ENCODE measurements around the gene KDM2B. TPM values are rescaled to one million over a fixed set of nuclear protein-coding genes. Genes with fewer than 3 reads are reported as not detected.

KDM2B gene
- total and polyA plus RNA-seq, 2 of the 8 experiments (the other 6 are each of a cell fraction or from before 2014, with no cell fraction given): 111 to 162 TPM

DNA sequence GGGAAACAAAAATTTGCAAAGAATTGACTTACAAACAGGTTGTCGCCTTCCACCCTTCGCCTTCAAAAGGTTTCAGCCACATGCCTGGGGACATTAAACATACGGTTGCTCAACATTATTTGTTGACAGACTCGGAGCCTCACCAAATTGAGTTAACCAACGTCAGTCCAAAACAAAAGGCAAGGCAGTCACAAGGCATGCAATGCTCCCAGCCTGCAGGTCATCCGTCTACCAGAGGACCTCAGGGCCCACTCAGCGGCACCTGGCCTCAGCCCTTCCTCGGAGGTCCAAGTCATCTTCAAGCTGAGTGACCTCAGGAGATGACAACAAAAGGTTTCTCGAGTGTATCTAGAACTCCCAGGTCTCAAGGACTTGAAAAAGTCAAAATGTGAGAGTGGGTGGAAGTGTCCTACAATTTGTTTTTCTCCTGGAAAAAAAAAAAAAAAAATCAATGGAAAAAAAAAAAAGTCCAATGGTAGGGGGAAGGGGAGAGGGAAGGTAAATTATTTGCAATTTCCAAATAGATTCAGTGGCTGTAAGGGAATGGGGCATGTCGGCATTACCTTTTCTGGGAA, 64.3 kb downstream of the KDM2B start (continued):
- TF ChIP-seq CHD7 (IDR thresholded peaks at IDR 0.05; ENCODE audit: insufficient replicate concordance, low read length) (no peak), POLR2A (IDR thresholded peaks at IDR 0.05; ENCODE audit: control extremely low read depth in 1 of 2, low read depth in 2 of 2, low read length in 2 of 2) (no peak), JUN (IDR thresholded peaks at IDR 0.05; ENCODE audit: low read depth, low read length) (no peak), TAF1 (IDR thresholded peaks at IDR 0.05; ENCODE audit: low read depth, low read length) (no peak)
